Epidermal melanocyte (primary cell): Measurements from ENCODE around the gene ZDHHC24.

Experiments
- DNase-seq: peaks from one replicate; pipeline ENCODE4 v3.0.0; 2011; ENCODE audit warnings: low spot score; ENCODE audit not compliant: insufficient read length

Gene ZDHHC24

GRCh38 chr11:66473608-66474515, 72.0 kb downstream of the ZDHHC24 start:
- DNase-seq = no peak

- DNase-seq = no peak
Observed at GRCh38 chr11:66473167-66473566, 72.7 kb downstream of the ZDHHC24 start.

GRCh38 chr11:66472054-66472453, 73.8 kb downstream of the ZDHHC24 start:
- no peak for DNase-seq

- DNase-seq = no peak
Observed at GRCh38 chr11:66471142-66471541, 74.7 kb downstream of the ZDHHC24 start.
